ENCODE data around the gene GTF3C6. TPM values are rescaled to one million over a fixed set of nuclear protein-coding genes. Genes with fewer than 3 reads are reported as not detected.
"Not testable (repeated sequence)": the region's sequence is repeated elsewhere in the genome, so short reads cannot be mapped to it uniquely, and the experiment has no call there.

GTF3C6 gene
- total RNA-seq, 2 donors from 2014 or later: 14.3 to 31.0 TPM

DNA sequence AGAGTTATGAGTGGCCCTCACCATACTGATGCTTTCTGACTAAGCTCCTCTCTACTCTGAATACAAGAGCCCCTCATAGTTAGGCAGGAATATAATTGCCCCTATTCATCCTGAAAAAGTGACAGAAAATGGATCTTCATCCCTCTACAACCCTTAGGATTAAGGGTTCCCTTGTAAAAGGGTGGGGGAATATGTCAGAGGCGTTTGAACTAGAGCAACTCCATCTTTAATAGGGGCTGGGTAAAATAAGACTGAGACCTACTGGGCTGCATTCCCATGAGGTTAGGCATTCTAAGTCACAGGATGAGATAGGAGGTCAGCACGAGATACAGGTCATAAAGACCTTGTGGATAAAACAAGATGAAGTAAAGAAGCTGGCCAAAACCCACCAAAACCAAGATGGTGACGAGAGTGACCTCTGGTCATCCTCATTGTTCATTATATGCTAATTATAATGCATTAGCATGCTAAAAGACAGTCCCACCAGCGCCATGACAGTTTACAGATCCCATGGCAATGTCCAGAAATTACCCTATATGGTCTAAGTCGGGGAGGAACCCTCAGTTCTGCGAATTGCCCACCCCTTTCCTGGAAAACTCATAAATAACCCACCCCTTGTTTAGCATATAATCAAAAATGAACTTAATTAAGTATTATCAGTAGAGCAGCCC is 4.7 kb upstream of the GTF3C6 start:
- intact Hi-C loops (cut with DNase I): loop anchor here (5.0 kb wide), 1 partner anchor 271 kb away; no protein-coding TSS in a partner anchor
- no peak for TF ChIP-seq POLR2A (IDR thresholded peaks at IDR 0.05)
- TF ChIP-seq, protein P1, sequence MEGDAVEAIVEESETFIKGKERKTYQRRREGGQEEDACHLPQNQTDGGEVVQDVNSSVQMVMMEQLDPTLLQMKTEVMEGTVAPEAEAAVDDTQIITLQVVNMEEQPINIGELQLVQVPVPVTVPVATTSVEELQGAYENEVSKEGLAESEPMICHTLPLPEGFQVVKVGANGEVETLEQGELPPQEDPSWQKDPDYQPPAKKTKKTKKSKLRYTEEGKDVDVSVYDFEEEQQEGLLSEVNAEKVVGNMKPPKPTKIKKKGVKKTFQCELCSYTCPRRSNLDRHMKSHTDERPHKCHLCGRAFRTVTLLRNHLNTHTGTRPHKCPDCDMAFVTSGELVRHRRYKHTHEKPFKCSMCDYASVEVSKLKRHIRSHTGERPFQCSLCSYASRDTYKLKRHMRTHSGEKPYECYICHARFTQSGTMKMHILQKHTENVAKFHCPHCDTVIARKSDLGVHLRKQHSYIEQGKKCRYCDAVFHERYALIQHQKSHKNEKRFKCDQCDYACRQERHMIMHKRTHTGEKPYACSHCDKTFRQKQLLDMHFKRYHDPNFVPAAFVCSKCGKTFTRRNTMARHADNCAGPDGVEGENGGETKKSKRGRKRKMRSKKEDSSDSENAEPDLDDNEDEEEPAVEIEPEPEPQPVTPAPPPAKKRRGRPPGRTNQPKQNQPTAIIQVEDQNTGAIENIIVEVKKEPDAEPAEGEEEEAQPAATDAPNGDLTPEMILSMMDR (IDR thresholded peaks at IDR 0.05): no peak
- ATAC-seq (no peak), DNase-seq (no peak)
- Histone ChIP-seq H3K4me3 (no peak overlapping the region), H3K27me3 (no peaks in the 10 kb centered on the region), H3K4me1 (peaks cover 10% of the 10 kb centered on the region), H3K9me3 (no peaks in the 10 kb centered on the region), H3K36me3 (replicated peaks in 1 of 2; ENCODE audit: insufficient read depth in 1 of 2, low read depth in 2 of 2) (no peaks in the 10 kb centered on the region), H3K27ac (no peak overlapping the region)
- 77 to 81% methylated on average over 6 of the region's 6 CpGs for WGBS, 2 donors

DNA sequence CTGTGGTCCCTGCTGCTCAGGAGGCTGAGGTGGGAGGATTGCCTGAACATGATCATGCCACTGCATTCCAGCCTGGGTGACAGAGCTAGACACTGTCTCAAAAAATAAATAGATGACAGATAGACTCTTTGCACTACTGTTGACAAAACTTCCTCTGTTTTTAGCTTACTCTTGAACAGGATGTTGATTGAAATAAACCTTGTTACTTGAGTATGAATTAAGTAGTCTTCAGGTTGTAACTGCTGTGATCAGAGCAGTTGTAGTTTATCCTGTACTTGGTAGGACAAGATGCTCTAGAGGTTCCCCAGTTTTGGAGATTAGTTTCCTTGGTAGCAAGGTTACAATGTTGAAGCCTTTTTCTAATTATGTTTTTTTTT is 1.5 kb downstream of the GTF3C6 start:
- H3K4me3 ChIP-seq: no peak overlapping the region
- H3K27me3 ChIP-seq: no peaks in the 10 kb centered on the region
- H3K36me3 ChIP-seq (replicated peaks in 1 of 2; ENCODE audit: insufficient read depth in 1 of 2, low read depth in 2 of 2): peaks cover 0 to 9% of the 10 kb centered on the region in 2 donors
- DNase-seq (no peak), ATAC-seq (no peak)
- intact Hi-C loops (cut with DNase I): no loop called here
- H3K9me3 ChIP-seq: no peaks in the 10 kb centered on the region
- peaks cover 9% of the 10 kb centered on the region for H3K4me1 ChIP-seq
- H3K27ac ChIP-seq: no peak overlapping the region
- TF ChIP-seq, protein P1 (IDR thresholded peaks at IDR 0.05): no peak
- TF ChIP-seq POLR2A (IDR thresholded peaks at IDR 0.05): no peak

DNA sequence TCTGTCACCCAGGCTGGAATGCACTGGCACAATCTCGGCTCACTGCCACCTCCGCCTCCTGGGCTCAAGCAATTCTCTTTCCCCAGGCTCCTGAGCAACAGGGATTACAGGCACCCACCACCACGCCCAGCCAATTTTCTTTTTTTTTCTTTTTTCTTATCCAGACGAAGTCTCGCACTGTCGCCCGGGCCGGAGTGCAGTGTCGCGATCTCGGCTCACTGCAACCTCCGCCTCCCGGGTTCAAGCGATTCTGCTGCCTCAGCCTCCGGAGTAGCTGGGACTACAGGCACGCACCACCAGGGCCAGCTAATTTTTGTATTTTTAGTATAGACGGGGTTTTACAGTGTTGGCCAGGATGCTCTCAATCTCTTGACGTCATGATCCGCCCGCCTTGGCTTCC is 4.1 kb downstream of the GTF3C6 start:
- H3K4me1 ChIP-seq; H3K27ac ChIP-seq; ATAC-seq; DNase-seq; H3K9me3 ChIP-seq; intact Hi-C loops (cut with DNase I); H3K27me3 ChIP-seq; H3K4me3 ChIP-seq: not testable (repeated sequence)
- peaks cover 0 to 13% of the 10 kb centered on the region in 2 donors for H3K36me3 ChIP-seq (replicated peaks in 1 of 2; ENCODE audit: insufficient read depth in 1 of 2, low read depth in 2 of 2)
- WGBS, 2 donors: 95% methylated on average over 19 of the region's 20 CpGs

DNA sequence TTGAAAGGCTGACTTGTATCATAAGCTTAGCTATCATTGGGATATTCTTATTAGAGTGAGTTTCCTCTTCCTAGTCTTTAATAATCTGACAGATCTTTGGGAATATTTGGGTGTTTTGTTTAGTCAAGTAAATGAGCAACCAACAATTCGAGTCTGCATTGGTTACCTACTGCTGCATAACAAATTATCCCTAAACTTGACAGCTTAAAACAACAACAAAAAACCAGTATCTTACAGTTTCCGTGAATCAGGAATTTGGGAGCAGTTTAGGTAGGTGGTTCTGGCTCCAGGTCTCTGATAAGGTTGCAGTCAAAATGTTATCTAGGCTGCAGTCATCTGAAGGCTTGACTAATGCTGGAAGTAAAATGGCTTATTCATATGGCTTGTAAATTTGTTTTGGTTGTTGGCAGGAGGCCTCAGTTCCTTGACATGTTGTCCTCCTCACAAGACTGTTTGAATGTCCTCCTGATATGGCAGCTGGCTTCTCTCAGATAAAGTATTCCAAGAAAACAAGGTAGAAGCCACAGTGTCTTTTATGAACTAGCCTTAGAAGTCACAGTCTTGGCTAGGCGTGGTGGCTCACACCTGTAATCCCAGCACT is 7.2 kb downstream of the GTF3C6 start:
- no peak for DNase-seq
- H3K4me3 ChIP-seq: no peak overlapping the region
- TF ChIP-seq, protein P1 (IDR thresholded peaks at IDR 0.05): no peak
- no peak for TF ChIP-seq POLR2A (IDR thresholded peaks at IDR 0.05)
- peaks cover 0 to 17% of the 10 kb centered on the region in 2 donors for H3K36me3 ChIP-seq (replicated peaks in 1 of 2; ENCODE audit: insufficient read depth in 1 of 2, low read depth in 2 of 2)
- intact Hi-C loops (cut with DNase I): no loop called here
- ATAC-seq: no peak
- 89 to 93% methylated on average over 3 of the region's 3 CpGs for WGBS, 2 donors
- H3K4me1 ChIP-seq: no peaks in the 10 kb centered on the region
- no peaks in the 10 kb centered on the region for H3K9me3 ChIP-seq
- H3K27ac ChIP-seq: no peak overlapping the region
- no peaks in the 10 kb centered on the region for H3K27me3 ChIP-seq

DNA sequence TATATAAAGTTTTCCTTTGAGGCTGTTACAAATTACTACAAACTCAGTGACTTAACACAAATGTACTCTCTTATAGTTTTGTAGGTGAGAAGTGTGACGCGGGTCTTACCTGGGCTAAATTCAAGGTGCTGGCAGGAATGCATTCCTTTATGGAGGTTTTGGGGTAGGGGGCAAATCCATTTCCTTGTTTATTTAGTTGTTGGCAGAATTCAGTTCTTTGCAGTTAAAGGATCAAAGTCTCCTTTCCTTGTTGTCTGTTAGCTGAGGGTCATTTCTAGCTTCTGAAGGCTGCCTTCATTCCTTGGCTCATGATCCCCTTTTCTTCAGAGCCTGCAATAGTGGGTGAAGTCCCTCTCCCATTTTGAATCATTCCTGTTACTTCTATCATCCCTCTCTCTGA is 10.2 kb downstream of the GTF3C6 start:
- intact Hi-C loops (cut with DNase I); ATAC-seq; H3K27ac ChIP-seq; H3K4me1 ChIP-seq; DNase-seq; H3K27me3 ChIP-seq; H3K9me3 ChIP-seq; H3K4me3 ChIP-seq: not testable (repeated sequence)
- WGBS, 2 donors: 95 to 100% methylated on average over 2 of the region's 2 CpGs
- peaks cover 0 to 10% of the 10 kb centered on the region in 2 donors for H3K36me3 ChIP-seq (replicated peaks in 1 of 2; ENCODE audit: insufficient read depth in 1 of 2, low read depth in 2 of 2)

DNA sequence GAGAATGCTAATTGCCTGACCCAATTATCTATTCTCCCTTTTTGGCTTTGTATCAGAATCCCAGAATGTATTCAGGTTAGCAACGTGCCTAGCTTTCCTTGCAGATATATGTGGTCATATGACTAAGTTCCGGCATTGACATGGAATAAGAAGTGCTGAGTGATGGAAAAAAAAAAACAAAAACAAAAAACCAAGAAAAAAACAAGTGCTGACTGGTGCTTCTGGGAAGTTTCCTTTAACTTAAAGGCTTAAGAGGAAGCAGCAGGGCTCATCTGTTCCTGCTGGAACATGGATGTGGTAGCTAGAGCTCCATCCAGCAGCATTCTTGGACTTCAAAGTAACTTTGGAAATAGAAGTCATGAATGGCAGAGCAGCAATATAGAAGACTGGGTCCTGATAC is 13.0 kb downstream of the GTF3C6 start:
- Histone ChIP-seq H3K4me3 (no peak overlapping the region), H3K27ac (no peak overlapping the region), H3K36me3 (replicated peaks in 1 of 2; ENCODE audit: insufficient read depth in 1 of 2, low read depth in 2 of 2) (peaks cover 0 to 4% of the 10 kb centered on the region in 2 donors), H3K9me3 (no peaks in the 10 kb centered on the region), H3K27me3 (no peaks in the 10 kb centered on the region), H3K4me1 (no peaks in the 10 kb centered on the region)
- ATAC-seq: no peak
- 31 to 57% methylated on average over 2 of the region's 2 CpGs for WGBS, 2 donors
- TF ChIP-seq POLR2A (IDR thresholded peaks at IDR 0.05): no peak
- TF ChIP-seq, protein P1 (IDR thresholded peaks at IDR 0.05): no peak
- intact Hi-C loops (cut with DNase I): no loop called here
- DNase-seq: no peak
